Stimulated activated CD4-positive, alpha-beta T cell treated with anti-CD3 and anti-CD28 coated beads, Interleukin-4, amount 100 ng/mL, for 48 hours (primary cell): Measurements from ENCODE around the gene FAM222B.
A peak's percentile ranks its signal among the peaks of the same experiment; 100 is the strongest.
"Not testable (repeated sequence)": the region's sequence is repeated elsewhere in the genome, so short reads cannot be mapped to it uniquely, and the experiment has no call there.

ENCODE experiments used
- DNase-seq, 2 donors: peaks; one replicate each; pipeline ENCODE4 v3.0.0-alpha.2; 2020; ENCODE audit warnings: low read depth in 2 of 2

FAM222B gene

GRCh38 chr17:28871056-28871579, 28.5 kb upstream of the FAM222B start:
- DNase-seq = peak in 1 of 2 donors; percentile 38

GRCh38 chr17:28867276-28867675, 24.7 kb upstream of the FAM222B start:
- DNase-seq = no peak

GRCh38 chr17:28865946-28866752, 23.6 kb upstream of the FAM222B start:
- no peak for DNase-seq

- DNase-seq = no peak
Observed at GRCh38 chr17:28864991-28865849, 22.6 kb upstream of the FAM222B start.

GRCh38 chr17:28863953-28864352, 21.4 kb upstream of the FAM222B start:
- DNase-seq = no peak

GRCh38 chr17:28862561-28862960, 20.0 kb upstream of the FAM222B start:
- DNase-seq = no peak

- DNase-seq = no peak
Observed at GRCh38 chr17:28861393-28862203, 19.0 kb upstream of the FAM222B start.

- DNase-seq = no peak
Observed at GRCh38 chr17:28860363-28860808, 17.8 kb upstream of the FAM222B start.

- no peak for DNase-seq
Observed at GRCh38 chr17:28858801-28859355, 16.3 kb upstream of the FAM222B start.

GRCh38 chr17:28857905-28858800, 15.6 kb upstream of the FAM222B start:
- DNase-seq = no peak

GRCh38 chr17:28856028-28856574, 13.5 kb upstream of the FAM222B start:
- no peak for DNase-seq

GRCh38 chr17:28855336-28855679, 12.7 kb upstream of the FAM222B start:
- DNase-seq = no peak

GRCh38 chr17:28854457-28855335, 12.1 kb upstream of the FAM222B start, which contains the start of gene ERAL1:
TSS of gene ERAL1 (plus strand) at chr17:28855016. CDS start at chr17:28855035, 19 bp downstream.
- DNase-seq = peak; percentile 75 to 81

- no peak for DNase-seq
Observed at GRCh38 chr17:28853295-28853694, 10.7 kb upstream of the FAM222B start.

GRCh38 chr17:28849281-28849680, 6.7 kb upstream of the FAM222B start:
- DNase-seq = no peak

GRCh38 chr17:28848667-28849066, 6.1 kb upstream of the FAM222B start:
- DNase-seq = peak; percentile 65 to 75

- DNase-seq = not testable (repeated sequence)
Observed at GRCh38 chr17:28846699-28847098, 4.1 kb upstream of the FAM222B start.

GRCh38 chr17:28846231-28846630, 3.6 kb upstream of the FAM222B start:
- no peak for DNase-seq

- DNase-seq = no peak
Observed at GRCh38 chr17:28843816-28844148, 1.2 kb upstream of the FAM222B start.
